Liver (tissue), 3 donors: ENCODE measurements around the gene PRKCH.

ENCODE experiments used
- HNF4A ChIP-seq, 2 donors: conservative IDR thresholded peaks; 2 replicates each; pipeline ENCODE4 v1.6.1; 2016; ENCODE audit warnings: antibody characterized with exemption in 2 of 2, mild to moderate bottlenecking in 2 of 2
- TF ChIP-seq, protein P1 (sequence below): fragments of 150-350 bp; IDR thresholded peaks from 2 replicates; pipeline ENCODE4 v1.5.1; 2017; ENCODE audit warnings: improper control_type of control experiment, low read depth, low read length; ENCODE audit not compliant: missing input control
- donor health status: healthy.
- donor health status: healthy.

DNA sequence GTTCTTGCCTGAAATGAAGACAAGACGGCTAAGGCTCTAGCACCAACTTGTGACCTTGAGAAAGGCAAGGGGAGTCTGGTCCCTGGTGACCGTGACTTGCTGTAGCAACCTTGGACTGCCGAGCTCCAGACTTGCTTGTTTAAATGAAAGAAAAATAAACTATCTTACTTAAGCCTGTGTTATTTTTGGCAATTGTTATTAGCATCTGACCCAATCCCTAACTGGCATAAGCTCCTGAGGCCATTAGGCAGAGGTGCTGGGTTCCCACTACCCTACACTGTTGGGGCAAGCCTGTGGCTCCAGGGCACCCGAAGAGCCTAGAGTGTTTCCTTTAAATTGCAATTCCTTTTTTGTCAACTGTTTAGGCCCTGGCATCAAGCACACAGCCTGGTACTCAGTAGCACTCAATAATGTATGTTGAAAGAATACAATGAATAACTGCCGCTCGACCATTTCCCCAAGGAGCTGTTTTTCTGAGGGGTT, 267.1 kb downstream of the PRKCH start:
- TF ChIP-seq, protein P1, sequence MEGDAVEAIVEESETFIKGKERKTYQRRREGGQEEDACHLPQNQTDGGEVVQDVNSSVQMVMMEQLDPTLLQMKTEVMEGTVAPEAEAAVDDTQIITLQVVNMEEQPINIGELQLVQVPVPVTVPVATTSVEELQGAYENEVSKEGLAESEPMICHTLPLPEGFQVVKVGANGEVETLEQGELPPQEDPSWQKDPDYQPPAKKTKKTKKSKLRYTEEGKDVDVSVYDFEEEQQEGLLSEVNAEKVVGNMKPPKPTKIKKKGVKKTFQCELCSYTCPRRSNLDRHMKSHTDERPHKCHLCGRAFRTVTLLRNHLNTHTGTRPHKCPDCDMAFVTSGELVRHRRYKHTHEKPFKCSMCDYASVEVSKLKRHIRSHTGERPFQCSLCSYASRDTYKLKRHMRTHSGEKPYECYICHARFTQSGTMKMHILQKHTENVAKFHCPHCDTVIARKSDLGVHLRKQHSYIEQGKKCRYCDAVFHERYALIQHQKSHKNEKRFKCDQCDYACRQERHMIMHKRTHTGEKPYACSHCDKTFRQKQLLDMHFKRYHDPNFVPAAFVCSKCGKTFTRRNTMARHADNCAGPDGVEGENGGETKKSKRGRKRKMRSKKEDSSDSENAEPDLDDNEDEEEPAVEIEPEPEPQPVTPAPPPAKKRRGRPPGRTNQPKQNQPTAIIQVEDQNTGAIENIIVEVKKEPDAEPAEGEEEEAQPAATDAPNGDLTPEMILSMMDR, result no peak
- peak in 1 of 2 donors; percentile 44 for TF ChIP-seq HNF4A (conservative IDR thresholded peaks at IDR 0.05)
